GM12878 (cell line): ENCODE measurements around the gene SLC1A7. TPM values are rescaled to one million over a fixed set of nuclear protein-coding genes. Genes with fewer than 3 reads are reported as not detected.

Experiments
- ATAC-seq: fragments of 200-7000 bp; cut with Tn5 transposase; 3 replicates; pipeline ENCODE4 v1.9.1; 2020; ENCODE audit warnings: mild to moderate bottlenecking, moderate library complexity
- Bru-seq: library from RNA; stranded (reverse); fragments of 400-500 nt; gene quantifications from one replicate; lab custom pipeline; 2021; lab: Mats Ljungman, UMichigan
- BruChase-seq, 2 experiments: library from RNA; stranded (reverse); fragments of 400-500 nt; gene quantifications; one replicate each; lab custom pipeline; 2021; lab: Mats Ljungman, UMichigan
- BruUV-seq: library from RNA; stranded (reverse); fragments of 400-500 nt; replicated peaks from 2 replicates; lab custom pipeline; 2021; lab: Mats Ljungman, UMichigan
- CTCF ChIA-PET: fragments of 300-600 bp; sonication (Branson Sonifier 250); formaldehyde crosslinking; extraction: SDS; loops from one replicate; lab custom pipeline; 2021; ENCODE audit warnings: inconsistent platforms; lab: Yijun Ruan, JAX
- POLR2A ChIA-PET: fragments of 350-600 bp; formaldehyde crosslinking; extraction: SDS; loops from one replicate; lab custom pipeline; 2021; ENCODE audit warnings: inconsistent platforms; lab: Charles Lee
- RAD21 ChIA-PET: fragments of 300-600 bp; sonication (Branson Sonifier 250); formaldehyde crosslinking; loops from one replicate; lab custom pipeline; 2023; ENCODE audit warnings: antibody characterized with exemption; ENCODE audit not compliant: unreplicated experiment; lab: Charles Lee
- SMC1A ChIA-PET: fragments of 300-600 bp; sonication (Branson Sonifier 250); formaldehyde crosslinking; loops from one replicate; lab custom pipeline; 2023; ENCODE audit not compliant: unreplicated experiment, uncharacterized antibody; lab: Charles Lee
- DNase-seq: peaks from one replicate; pipeline ENCODE4 v3.0.0-alpha.2; 2011; ENCODE audit warnings: low read depth, low spot score
- FAIRE-seq: peaks from 3 replicates; lab custom pipeline; 2011; peaks lifted over from hg19 to GRCh38; lab: Jason Lieb, UNC
- H2AFZ ChIP-seq: 2 replicates; pipeline ENCODE4 v1.6.0; 2011; ENCODE audit warnings: low read depth, low read length, control low read depth; ENCODE audit not compliant: control insufficient read depth
- H3K27ac ChIP-seq: 2 replicates; pipeline ENCODE4 v1.5.1; 2011; ENCODE audit warnings: control low read depth; ENCODE audit not compliant: control insufficient read depth, insufficient read depth
- H3K27me3 ChIP-seq, 2 experiments: replicated peaks in 1 of 2; 2 replicates each; pipeline versions ENCODE4 v1.6.0 to v1.6.1; 2011; ENCODE audit warnings: low read length in 1 of 2; ENCODE audit not compliant: control insufficient read depth in 2 of 2, insufficient read depth in 2 of 2
- H3K36me3 ChIP-seq, 2 experiments: 2 replicates each; pipeline ENCODE4 v1.5.1; 2011; ENCODE audit warnings: low read length in 1 of 2; ENCODE audit not compliant: control insufficient read depth in 2 of 2, insufficient read depth in 2 of 2
- H3K4me1 ChIP-seq: 2 replicates; pipeline ENCODE4 v1.6.1; 2011; ENCODE audit warnings: mild to moderate bottlenecking, low read length, moderate library complexity, mixed read lengths; ENCODE audit not compliant: control insufficient read depth, insufficient read depth
- H3K4me2 ChIP-seq: 2 replicates; pipeline ENCODE4 v1.6.0; 2011; ENCODE audit warnings: control low read depth; ENCODE audit not compliant: control insufficient read depth, insufficient read depth
- H3K4me3 ChIP-seq: fragments of 200-600 bp; sonication (generic); 2 replicates; pipeline ENCODE4 v1.5.1; 2016
- H3K79me2 ChIP-seq: 2 replicates; pipeline ENCODE4 v1.6.0; 2011; ENCODE audit warnings: low read length; ENCODE audit not compliant: control insufficient read depth, insufficient read depth
- H3K9ac ChIP-seq: 2 replicates; pipeline ENCODE4 v1.8.0; 2011; ENCODE audit warnings: low read length, control low read depth, mixed read lengths; ENCODE audit not compliant: control insufficient read depth, insufficient read depth
- H3K9me3 ChIP-seq: replicated peaks from 3 replicates; pipeline ENCODE4 v1.5.1; 2011; ENCODE audit warnings: mild to moderate bottlenecking, low read length; ENCODE audit not compliant: control insufficient read depth, insufficient read depth
- H4K20me1 ChIP-seq: 2 replicates; pipeline ENCODE4 v1.6.0; 2011; ENCODE audit not compliant: control insufficient read depth, insufficient read depth
- CBX3 ChIP-seq: fragments of 200-600 bp; sonication (generic); IDR thresholded peaks from 2 replicates; pipeline ENCODE4 v1.6.1; 2016; ENCODE audit warnings: low read depth, borderline replicate concordance
- CREB1 ChIP-seq: IDR thresholded peaks from 2 replicates; pipeline ENCODE4 v1.6.1; 2012; ENCODE audit warnings: low read depth, mild to moderate bottlenecking, inconsistent platforms
- E4F1 ChIP-seq: fragments of 450-650 bp; IDR thresholded peaks from 2 replicates; pipeline ENCODE4 v1.6.1; 2018; ENCODE audit warnings: borderline replicate concordance, mild to moderate bottlenecking; ENCODE audit not compliant: partially characterized antibody
- IRF5 ChIP-seq: fragments of 450-650 bp; IDR thresholded peaks from 2 replicates; pipeline ENCODE4 v1.6.1; 2017; ENCODE audit warnings: borderline replicate concordance
- JUND ChIP-seq: IDR thresholded peaks from 2 replicates; pipeline ENCODE4 v1.6.1; 2012; ENCODE audit warnings: low read depth, mild to moderate bottlenecking, low read length, improper control_type of control experiment, moderate library complexity
- KLF5 ChIP-seq: fragments of 450-650 bp; IDR thresholded peaks from 2 replicates; pipeline ENCODE4 v1.6.1; 2014; ENCODE audit warnings: mild to moderate bottlenecking; ENCODE audit not compliant: partially characterized antibody
- RFX5 ChIP-seq: IDR thresholded peaks from 2 replicates; pipeline ENCODE4 v1.6.1; 2011; ENCODE audit warnings: low read depth, low read length, improper control_type of control experiment
- SMAD1 ChIP-seq: fragments of 450-650 bp; IDR thresholded peaks from 2 replicates; pipeline ENCODE4 v1.6.1; 2018; ENCODE audit warnings: mild to moderate bottlenecking, low read depth; ENCODE audit not compliant: partially characterized antibody
- WGBS: methylation state at CpG from one replicate; pipeline ENCODE4 v1.1.6; 2016; ENCODE audit warnings: low lambda C conversion rate; ENCODE audit not compliant: insufficient replicate concordance, insufficient coverage; ENCODE audit errors: missing lambda C conversion rate; 5-methylcytosine and 5-hydroxymethylcytosine counted together
- in situ Hi-C: fragments of 300-500 bp; cut with MboI; formaldehyde crosslinking; loops from 9 replicates; pipeline ENCODE4 v1.14.3; 2018; ENCODE audit warnings: mixed read lengths
- intact Hi-C: fragments of 100-400 bp; cut with micrococcal nuclease; formaldehyde crosslinking; loops from one replicate; pipeline ENCODE4 v1.14.2; 2022; ENCODE audit not compliant: unreplicated experiment
- long read RNA-seq, 2 experiments: library from polyadenylated mRNA; unstranded; transcript quantifications; one replicate each; pipeline ENCODE4 v2.0.0, GENCODE V29; 2019 to 2020
- polyA minus RNA-seq, 3 experiments: library from RNA; depleted of rRNA, polyadenylated mRNA; stranded (reverse); fragments of >200 nt; gene quantifications; 2 replicates each; pipeline ENCODE4 v1.2.3, GENCODE V29; 2011
- polyA plus RNA-seq, 11 experiments: library from polyadenylated mRNA; depleted of rRNA in 4 of 11; unstranded in 6 of 11; stranded (reverse) in 5 of 11; fragments of >200 nt; fragmentation: Nextera tagmentation in 4 of 11; fragmentation: Illumina TruSeq in 1 of 11; extraction: Ambion mirVana in 4 of 11; extraction: Trizol in 1 of 11; gene quantifications; 1 replicate in 1 of 11; 2 replicates in 10 of 11; pipeline versions ENCODE4 v1.2.1 to v1.2.3, GENCODE V29; 2011 to 2016; ENCODE audit warnings: inconsistent platforms in 2 of 11, missing spikeins in 2 of 11, low read depth in 1 of 11
- total RNA-seq, 4 experiments: library from RNA; depleted of rRNA in 3 of 4; stranded (reverse); fragments of >200 nt in 3 of 4; fragmentation: Illumina TruSeq in 1 of 4; extraction: Trizol in 1 of 4; gene quantifications; 2 replicates each; pipeline versions ENCODE4 v1.2.1 to v1.2.3, GENCODE V29; 2013 to 2021

SLC1A7 gene
- total RNA-seq (2013; cell fraction: nucleolus; rRNA removed) = not detected in 2 replicates
- total RNA-seq (2014; rRNA removed) (not detected in 2 replicates), total RNA-seq (2014; rRNA removed; fragmentation: Illumina TruSeq; extraction: Trizol) (not detected in 2 replicates), total RNA-seq (2021) (not detected in 2 replicates), polyA plus RNA-seq (2011; rRNA removed) (not detected in 2 replicates), polyA plus RNA-seq (2014; fragmentation: Illumina TruSeq; extraction: Trizol) (not detected in 2 replicates), polyA plus RNA-seq (2014; fragmentation: Nextera tagmentation; extraction: Ambion mirVana) (not detected), polyA plus RNA-seq (2014; rRNA removed) (not detected in 2 replicates), polyA plus RNA-seq (2016; fragmentation: Nextera tagmentation; extraction: Ambion mirVana) (not detected), polyA minus RNA-seq (2011; rRNA and poly(A)+ RNA removed) (not detected in 2 replicates), Bru-seq, nascent RNA (not detected), BruChase-seq, experiment 1, labeled RNA remaining after a 6-hour chase (percentile 2 among the genes with signal in this experiment), BruChase-seq, experiment 2, labeled RNA remaining after a 2-hour chase (not detected)
- polyA plus RNA-seq (2011; ENCODE audit: low read depth) = not detected
- not detected in 2 replicates for polyA plus RNA-seq (2011; cell fraction: cytosol; rRNA removed)
- not detected in 2 replicates for polyA plus RNA-seq (2011; cell fraction: nucleus; rRNA removed)
- polyA plus RNA-seq (2012) = not detected in 2 replicates
- polyA minus RNA-seq (2011; cell fraction: cytosol; rRNA and poly(A)+ RNA removed) = not detected in 2 replicates
- polyA minus RNA-seq (2011; cell fraction: nucleus; rRNA and poly(A)+ RNA removed) = not detected in 2 replicates
- long read RNA-seq, experiment 1 = 0 reads
- long read RNA-seq, experiment 2 = 0 reads

GRCh38 chr1:53142226-53142853, at the start of gene SLC1A7:
TSS of gene SLC1A7 (minus strand) at chr1:53142638. CDS start at chr1:53142449, 189 bp downstream.
- 42% methylated on average over 21 of the region's 21 CpGs for WGBS
- BruUV-seq = no TSS peak
- Histone ChIP-seq H3K36me3 (no peaks in the 10 kb centered on the region), H3K4me3 (no peak within 1 kb of the TSS), H3K9me3 (no peaks in the 10 kb centered on the region; the same call in 2 of the 3 replicates), H3K9ac (no peak within 1 kb of the TSS), H3K27ac (no peak within 1 kb of the TSS), H2AFZ (no peak within 1 kb of the TSS), H3K79me2 (no peaks in the 10 kb centered on the region), H3K27me3 (no peaks in the 10 kb centered on the region; a peak in 1 of 4 replicates), H3K4me1 (no peaks in the 10 kb centered on the region), H3K4me2 (no peak within 1 kb of the TSS), H4K20me1 (no peaks in the 10 kb centered on the region; the same call in 1 of the 2 replicates)
- POLR2A ChIA-PET = no interaction called here
- CTCF ChIA-PET = no interaction called here
- SMC1A ChIA-PET = no interaction called here
- in situ Hi-C loops (no loop called here), intact Hi-C loops (no loop called here)
- ATAC-seq (no peak), FAIRE-seq (no peak)
- RAD21 ChIA-PET = no interaction called here
- TF ChIP-seq KLF5 (no peak), IRF5 (no peak), JUND (no peak), E4F1 (no peak), CBX3 (no peak), RFX5 (no peak), SMAD1 (no peak), CREB1 (no peak)
- TF ChIP-seq, all 136 proteins: peak for 0
- no peak for DNase-seq
